GM23338 (cell line): Measurements from ENCODE around the gene DNAJC15. TPM values are rescaled to one million over a fixed set of nuclear protein-coding genes. Genes with fewer than 3 reads are reported as not detected.

Experiments
- ATAC-seq: fragments of 200-7000 bp; cut with Tn5 transposase; 3 replicates; pipeline ENCODE4 v1.9.1; 2020
- DNase-seq: peaks from one replicate; pipeline ENCODE4 v3.0.0-alpha.2; 2015; ENCODE audit warnings: low spot score
- H2AFZ ChIP-seq: fragments of 200-600 bp; sonication (generic); 2 replicates; pipeline ENCODE4 v1.8.0; 2016; ENCODE audit warnings: antibody characterized with exemption, mild to moderate bottlenecking, moderate library complexity
- H3F3A ChIP-seq: fragments of 200-600 bp; sonication (generic); replicated peaks from 2 replicates; pipeline ENCODE4 v1.8.0; 2017; ENCODE audit warnings: antibody characterized with exemption, mixed run types, low read depth
- H3K27ac ChIP-seq: fragments of 200-600 bp; sonication (generic); 2 replicates; pipeline ENCODE4 v1.6.1; 2016; ENCODE audit warnings: low read depth
- H3K27me3 ChIP-seq: fragments of 200-600 bp; sonication (generic); 2 replicates; pipeline ENCODE4 v1.8.0; 2016; ENCODE audit warnings: mild to moderate bottlenecking, mixed run types, moderate library complexity; ENCODE audit not compliant: insufficient read depth
- H3K36me3 ChIP-seq: fragments of 200-600 bp; sonication (generic); 2 replicates; pipeline ENCODE4 v1.8.0; 2016; ENCODE audit warnings: mild to moderate bottlenecking; ENCODE audit not compliant: insufficient read depth
- H3K4me1 ChIP-seq: fragments of 200-600 bp; sonication (generic); 2 replicates; pipeline ENCODE4 v1.8.0; 2016; ENCODE audit warnings: mild to moderate bottlenecking, moderate library complexity; ENCODE audit not compliant: insufficient read depth
- H3K4me2 ChIP-seq: fragments of 200-600 bp; sonication (generic); 2 replicates; pipeline ENCODE4 v1.7.1; 2017; ENCODE audit warnings: mixed run types
- H3K4me3 ChIP-seq: fragments of 200-600 bp; sonication (generic); 2 replicates; pipeline ENCODE4 v1.6.1; 2016; ENCODE audit warnings: mixed run types
- H3K79me2 ChIP-seq: fragments of 200-600 bp; sonication (generic); replicated peaks from 2 replicates; pipeline ENCODE4 v1.8.0; 2017; ENCODE audit warnings: mild to moderate bottlenecking; ENCODE audit not compliant: insufficient read depth
- H3K9me2 ChIP-seq: fragments of 200-600 bp; sonication (generic); 2 replicates; pipeline ENCODE4 v1.8.0; 2017; ENCODE audit not compliant: insufficient read depth
- H4K20me1 ChIP-seq: fragments of 200-600 bp; sonication (generic); replicated peaks from 2 replicates; pipeline ENCODE4 v1.8.0; 2017; ENCODE audit warnings: mild to moderate bottlenecking; ENCODE audit not compliant: insufficient read depth
- H3K27ac Mint-ChIP-seq: 2 replicates; pipeline ENCODE4 v1.8.0; 2020; ENCODE audit warnings: inconsistent platforms, mild to moderate bottlenecking, moderate library complexity, mixed read lengths
- H3K27me3 Mint-ChIP-seq: 3 replicates; pipeline ENCODE4 v1.8.0; 2022; ENCODE audit warnings: low read depth, mild to moderate bottlenecking, moderate library complexity, mixed read lengths, inconsistent platforms; ENCODE audit not compliant: insufficient read depth, poor library complexity
- H3K36me3 Mint-ChIP-seq: 3 replicates; pipeline ENCODE4 v1.8.0; 2021; ENCODE audit warnings: low read depth, mild to moderate bottlenecking, inconsistent platforms, moderate library complexity, mixed read lengths
- H3K4me1 Mint-ChIP-seq: 3 replicates; pipeline ENCODE4 v1.8.0; 2020; ENCODE audit warnings: mild to moderate bottlenecking, inconsistent platforms, mixed read lengths
- H3K4me3 Mint-ChIP-seq: 3 replicates; pipeline ENCODE4 v1.8.0; 2021; ENCODE audit warnings: moderate library complexity, mild to moderate bottlenecking, inconsistent platforms, mixed read lengths
- H3K9me3 Mint-ChIP-seq: 3 replicates; pipeline ENCODE4 v1.8.0; 2020; ENCODE audit warnings: moderate library complexity, mild to moderate bottlenecking, inconsistent platforms, mixed read lengths
- CREB1 ChIP-seq: fragments of 250-450 bp; sonication (Bioruptor Pico); IDR thresholded peaks from 2 replicates; pipeline ENCODE4 v1.5.0; 2020; ENCODE audit warnings: low read depth, mild to moderate bottlenecking, moderate library complexity
- EZH2 ChIP-seq: fragments of 200-600 bp; sonication (generic); IDR thresholded peaks from one replicate; pipeline ENCODE4 v1.8.0; 2017; ENCODE audit warnings: antibody characterized with exemption, mild to moderate bottlenecking, low read depth; ENCODE audit not compliant: unreplicated experiment
- EZH2phosphoT487 ChIP-seq: fragments of 200-600 bp; sonication (generic); IDR thresholded peaks from one replicate; pipeline ENCODE4 v1.8.1; 2018; ENCODE audit warnings: antibody characterized with exemption; ENCODE audit not compliant: unreplicated experiment
- JUNB ChIP-seq: IDR thresholded peaks from one replicate; pipeline ENCODE4 v1.6.1; 2016; ENCODE audit warnings: antibody characterized with exemption; ENCODE audit not compliant: unreplicated experiment
- NANOG ChIP-seq: IDR thresholded peaks from 2 replicates; pipeline ENCODE4 v1.6.1; 2016; ENCODE audit warnings: antibody characterized with exemption, borderline replicate concordance
- POLR2AphosphoS5 ChIP-seq: IDR thresholded peaks from 2 replicates; pipeline ENCODE4 v1.6.1; 2016; ENCODE audit warnings: antibody characterized with exemption, low read depth
- REST ChIP-seq: IDR thresholded peaks from one replicate; pipeline ENCODE4 v1.6.1; 2018; ENCODE audit warnings: antibody characterized with exemption; ENCODE audit not compliant: unreplicated experiment
- STAT1 ChIP-seq: IDR thresholded peaks from one replicate; pipeline ENCODE4 v1.6.1; 2016; ENCODE audit warnings: antibody characterized with exemption; ENCODE audit not compliant: unreplicated experiment
- ZNF114 ChIP-seq: fragments of 250-450 bp; sonication (Bioruptor Pico); IDR thresholded peaks from 2 replicates; pipeline ENCODE4 v1.5.0; 2020; ENCODE audit warnings: mild to moderate bottlenecking, moderate library complexity
- ZNF331 ChIP-seq: fragments of 250-450 bp; sonication (Bioruptor Pico); IDR thresholded peaks from 2 replicates; pipeline ENCODE4 v1.5.0; 2020; ENCODE audit warnings: low read depth, mild to moderate bottlenecking, moderate library complexity
- polyA plus RNA-seq: library from polyadenylated mRNA; unstranded; fragments of >200 nt; fragmentation: Nextera tagmentation; extraction: Ambion mirVana; gene quantifications from 2 replicates; pipeline ENCODE4 v1.2.1, GENCODE V29; 2016
- total RNA-seq: library from RNA; depleted of rRNA; stranded (reverse); fragments of >200 nt; shearing (Covaris generic); gene quantifications from 2 replicates; pipeline ENCODE4 v1.2.3, GENCODE V29; 2014
- TF ChIP-seq, protein P1 (sequence below): IDR thresholded peaks from 2 replicates; pipeline ENCODE4 v1.6.1; 2016; ENCODE audit warnings: antibody characterized with exemption
- TF ChIP-seq, protein P2 (sequence below), 2 experiments: fragments of 200-600 bp in 1 of 2; sonication (generic) in 1 of 2; conservative IDR thresholded peaks; 2 replicates each; pipeline versions ENCODE4 v1.5.1 to v1.6.1; 2016 to 2017; ENCODE audit warnings: antibody characterized with exemption in 2 of 2, low read depth in 2 of 2, mild to moderate bottlenecking in 2 of 2, moderate library complexity in 1 of 2
- TF ChIP-seq, protein P3 (sequence below): fragments of 250-450 bp; sonication (Bioruptor Pico); IDR thresholded peaks from 2 replicates; pipeline ENCODE4 v1.5.0; 2020; ENCODE audit warnings: mild to moderate bottlenecking, moderate library complexity

The DNAJC15 gene
- total and polyA plus RNA-seq, 2 experiments from 2014 or later = 11.4 to 80.4 TPM

- peak within 1 kb of the TSS; percentile 56 for H3K4me3 ChIP-seq
- H3K27me3 ChIP-seq = peaks cover 36% of the 10 kb centered on the region
- no peaks in the 10 kb centered on the region for H3K9me3 Mint-ChIP-seq
- H4K20me1 ChIP-seq = no peaks in the 10 kb centered on the region
- no peaks in the 10 kb centered on the region for H3K36me3 ChIP-seq
- TF ChIP-seq EZH2 (no peak), EZH2phosphoT487 (no peak), ZNF114 (CRISPR knock-in tag) (no peak), JUNB (no peak), CREB1 (no peak), NANOG (no peak), REST (no peak), ZNF331 (CRISPR knock-in tag) (no peak), POLR2AphosphoS5 (no peak), STAT1 (no peak)
- TF ChIP-seq, protein P1, sequence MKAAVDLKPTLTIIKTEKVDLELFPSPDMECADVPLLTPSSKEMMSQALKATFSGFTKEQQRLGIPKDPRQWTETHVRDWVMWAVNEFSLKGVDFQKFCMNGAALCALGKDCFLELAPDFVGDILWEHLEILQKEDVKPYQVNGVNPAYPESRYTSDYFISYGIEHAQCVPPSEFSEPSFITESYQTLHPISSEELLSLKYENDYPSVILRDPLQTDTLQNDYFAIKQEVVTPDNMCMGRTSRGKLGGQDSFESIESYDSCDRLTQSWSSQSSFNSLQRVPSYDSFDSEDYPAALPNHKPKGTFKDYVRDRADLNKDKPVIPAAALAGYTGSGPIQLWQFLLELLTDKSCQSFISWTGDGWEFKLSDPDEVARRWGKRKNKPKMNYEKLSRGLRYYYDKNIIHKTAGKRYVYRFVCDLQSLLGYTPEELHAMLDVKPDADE = no peak
- TF ChIP-seq, protein P2, sequence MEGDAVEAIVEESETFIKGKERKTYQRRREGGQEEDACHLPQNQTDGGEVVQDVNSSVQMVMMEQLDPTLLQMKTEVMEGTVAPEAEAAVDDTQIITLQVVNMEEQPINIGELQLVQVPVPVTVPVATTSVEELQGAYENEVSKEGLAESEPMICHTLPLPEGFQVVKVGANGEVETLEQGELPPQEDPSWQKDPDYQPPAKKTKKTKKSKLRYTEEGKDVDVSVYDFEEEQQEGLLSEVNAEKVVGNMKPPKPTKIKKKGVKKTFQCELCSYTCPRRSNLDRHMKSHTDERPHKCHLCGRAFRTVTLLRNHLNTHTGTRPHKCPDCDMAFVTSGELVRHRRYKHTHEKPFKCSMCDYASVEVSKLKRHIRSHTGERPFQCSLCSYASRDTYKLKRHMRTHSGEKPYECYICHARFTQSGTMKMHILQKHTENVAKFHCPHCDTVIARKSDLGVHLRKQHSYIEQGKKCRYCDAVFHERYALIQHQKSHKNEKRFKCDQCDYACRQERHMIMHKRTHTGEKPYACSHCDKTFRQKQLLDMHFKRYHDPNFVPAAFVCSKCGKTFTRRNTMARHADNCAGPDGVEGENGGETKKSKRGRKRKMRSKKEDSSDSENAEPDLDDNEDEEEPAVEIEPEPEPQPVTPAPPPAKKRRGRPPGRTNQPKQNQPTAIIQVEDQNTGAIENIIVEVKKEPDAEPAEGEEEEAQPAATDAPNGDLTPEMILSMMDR (conservative IDR thresholded peaks at IDR 0.05; ENCODE audit: low read depth in 2 of 2) = no peak
- TF ChIP-seq, protein P3, sequence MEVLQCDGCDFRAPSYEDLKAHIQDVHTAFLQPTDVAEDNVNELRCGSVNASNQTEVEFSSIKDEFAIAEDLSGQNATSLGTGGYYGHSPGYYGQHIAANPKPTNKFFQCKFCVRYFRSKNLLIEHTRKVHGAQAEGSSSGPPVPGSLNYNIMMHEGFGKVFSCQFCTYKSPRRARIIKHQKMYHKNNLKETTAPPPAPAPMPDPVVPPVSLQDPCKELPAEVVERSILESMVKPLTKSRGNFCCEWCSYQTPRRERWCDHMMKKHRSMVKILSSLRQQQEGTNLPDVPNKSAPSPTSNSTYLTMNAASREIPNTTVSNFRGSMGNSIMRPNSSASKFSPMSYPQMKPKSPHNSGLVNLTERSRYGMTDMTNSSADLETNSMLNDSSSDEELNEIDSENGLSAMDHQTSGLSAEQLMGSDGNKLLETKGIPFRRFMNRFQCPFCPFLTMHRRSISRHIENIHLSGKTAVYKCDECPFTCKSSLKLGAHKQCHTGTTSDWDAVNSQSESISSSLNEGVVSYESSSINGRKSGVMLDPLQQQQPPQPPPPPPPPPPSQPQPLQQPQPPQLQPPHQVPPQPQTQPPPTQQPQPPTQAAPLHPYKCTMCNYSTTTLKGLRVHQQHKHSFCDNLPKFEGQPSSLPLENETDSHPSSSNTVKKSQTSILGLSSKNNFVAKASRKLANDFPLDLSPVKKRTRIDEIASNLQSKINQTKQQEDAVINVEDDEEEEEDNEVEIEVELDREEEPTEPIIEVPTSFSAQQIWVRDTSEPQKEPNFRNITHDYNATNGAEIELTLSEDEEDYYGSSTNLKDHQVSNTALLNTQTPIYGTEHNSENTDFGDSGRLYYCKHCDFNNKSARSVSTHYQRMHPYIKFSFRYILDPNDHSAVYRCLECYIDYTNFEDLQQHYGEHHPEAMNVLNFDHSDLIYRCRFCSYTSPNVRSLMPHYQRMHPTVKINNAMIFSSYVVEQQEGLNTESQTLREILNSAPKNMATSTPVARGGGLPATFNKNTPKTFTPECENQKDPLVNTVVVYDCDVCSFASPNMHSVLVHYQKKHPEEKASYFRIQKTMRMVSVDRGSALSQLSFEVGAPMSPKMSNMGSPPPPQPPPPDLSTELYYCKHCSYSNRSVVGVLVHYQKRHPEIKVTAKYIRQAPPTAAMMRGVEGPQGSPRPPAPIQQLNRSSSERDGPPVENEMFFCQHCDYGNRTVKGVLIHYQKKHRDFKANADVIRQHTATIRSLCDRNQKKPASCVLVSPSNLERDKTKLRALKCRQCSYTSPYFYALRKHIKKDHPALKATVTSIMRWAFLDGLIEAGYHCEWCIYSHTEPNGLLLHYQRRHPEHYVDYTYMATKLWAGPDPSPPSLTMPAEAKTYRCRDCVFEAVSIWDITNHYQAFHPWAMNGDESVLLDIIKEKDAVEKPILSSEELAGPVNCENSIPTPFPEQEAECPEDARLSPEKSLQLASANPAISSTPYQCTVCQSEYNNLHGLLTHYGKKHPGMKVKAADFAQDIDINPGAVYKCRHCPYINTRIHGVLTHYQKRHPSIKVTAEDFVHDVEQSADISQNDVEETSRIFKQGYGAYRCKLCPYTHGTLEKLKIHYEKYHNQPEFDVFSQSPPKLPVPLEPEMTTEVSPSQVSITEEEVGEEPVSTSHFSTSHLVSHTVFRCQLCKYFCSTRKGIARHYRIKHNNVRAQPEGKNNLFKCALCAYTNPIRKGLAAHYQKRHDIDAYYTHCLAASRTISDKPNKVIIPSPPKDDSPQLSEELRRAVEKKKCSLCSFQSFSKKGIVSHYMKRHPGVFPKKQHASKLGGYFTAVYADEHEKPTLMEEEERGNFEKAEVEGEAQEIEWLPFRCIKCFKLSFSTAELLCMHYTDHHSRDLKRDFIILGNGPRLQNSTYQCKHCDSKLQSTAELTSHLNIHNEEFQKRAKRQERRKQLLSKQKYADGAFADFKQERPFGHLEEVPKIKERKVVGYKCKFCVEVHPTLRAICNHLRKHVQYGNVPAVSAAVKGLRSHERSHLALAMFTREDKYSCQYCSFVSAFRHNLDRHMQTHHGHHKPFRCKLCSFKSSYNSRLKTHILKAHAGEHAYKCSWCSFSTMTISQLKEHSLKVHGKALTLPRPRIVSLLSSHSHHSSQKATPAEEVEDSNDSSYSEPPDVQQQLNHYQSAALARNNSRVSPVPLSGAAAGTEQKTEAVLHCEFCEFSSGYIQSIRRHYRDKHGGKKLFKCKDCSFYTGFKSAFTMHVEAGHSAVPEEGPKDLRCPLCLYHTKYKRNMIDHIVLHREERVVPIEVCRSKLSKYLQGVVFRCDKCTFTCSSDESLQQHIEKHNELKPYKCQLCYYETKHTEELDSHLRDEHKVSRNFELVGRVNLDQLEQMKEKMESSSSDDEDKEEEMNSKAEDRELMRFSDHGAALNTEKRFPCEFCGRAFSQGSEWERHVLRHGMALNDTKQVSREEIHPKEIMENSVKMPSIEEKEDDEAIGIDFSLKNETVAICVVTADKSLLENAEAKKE (CRISPR knock-in tag) = no peak
- peaks cover 21% of the 10 kb centered on the region for H3K27me3 Mint-ChIP-seq
- no peak within 1 kb of the TSS for H3K27ac Mint-ChIP-seq
- 0 out of 2 replicates have a peak, but pooled peaks cover 9% of the 10 kb centered on the region for H3K4me1 ChIP-seq
- ATAC-seq (peak; percentile 87), DNase-seq (peak; percentile 73)
- H3K27ac ChIP-seq = no peak within 1 kb of the TSS
- H3K36me3 Mint-ChIP-seq = no peaks in the 10 kb centered on the region
- H3F3A ChIP-seq = no peaks in the 10 kb centered on the region
- H3K4me1 Mint-ChIP-seq = peaks cover 6% of the 10 kb centered on the region; the same call in 2 of the 3 replicates
- H3K4me2 ChIP-seq = peak within 1 kb of the TSS; percentile 82
- H3K9me2 ChIP-seq = no peaks in the 10 kb centered on the region
- H3K79me2 ChIP-seq = no peaks in the 10 kb centered on the region
- peak within 1 kb of the TSS; percentile 78 for H3K4me3 Mint-ChIP-seq
- peak within 1 kb of the TSS; percentile 98 for H2AFZ ChIP-seq
Measured at GRCh38 chr13:42991898-42992763, 31.3 kb upstream of the DNAJC15 start, which contains the start of gene EPSTI1. Gene EPSTI1 (minus strand): TSS chr13:42992241. CDS start chr13:42992165, 76 bp downstream.
